ENCODE results near the gene APH1B.

DNA sequence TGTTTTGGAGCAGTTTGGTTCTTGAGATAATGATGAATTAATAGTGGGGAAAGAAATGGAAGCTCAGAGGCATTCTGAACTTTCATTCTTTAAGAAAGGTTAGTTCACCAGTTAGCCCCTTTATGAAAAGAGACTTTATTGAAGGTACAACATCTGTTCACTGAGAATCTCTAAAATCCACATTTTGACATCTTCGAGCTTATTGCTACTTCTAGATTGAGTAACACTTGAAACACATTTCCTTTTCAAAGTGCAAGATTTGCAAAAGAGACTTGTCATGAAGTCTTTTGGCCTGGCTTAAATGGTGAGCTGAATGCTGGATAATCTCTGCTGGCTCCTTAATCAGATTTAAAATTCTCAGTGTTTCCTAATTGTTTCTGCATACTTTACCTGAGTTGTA is 45.7 kb upstream of the APH1B start:
- TF ChIP-seq CTCF (conservative IDR thresholded peaks at IDR 0.05; ENCODE audit: low read depth, low read length) (no peak), EZH2 (IDR thresholded peaks at IDR 0.05; ENCODE audit: borderline replicate concordance, low read depth, low read length, poor library complexity, severe bottlenecking) (no peak)
